Measurements from ENCODE around the gene NFKBIE.

GRCh38 chr6:44262467-44263353 is 2.6 kb downstream of the NFKBIE start:
- TF ChIP-seq ARNTL (CRISPR knock-in tag; IDR thresholded peaks at IDR 0.05; ENCODE audit: borderline replicate concordance, low read depth) (no peak), ZFP3 (CRISPR knock-in tag; IDR thresholded peaks at IDR 0.05) (no peak), SNAI2 (CRISPR knock-in tag; IDR thresholded peaks at IDR 0.05) (no peak), TSHZ2 (CRISPR knock-in tag; IDR thresholded peaks at IDR 0.05) (no peak), PATZ1 (CRISPR knock-in tag; IDR thresholded peaks at IDR 0.05; ENCODE audit: borderline replicate concordance) (no peak), GLIS3 (CRISPR knock-in tag; IDR thresholded peaks at IDR 0.05) (no peak), ZFP30 (CRISPR knock-in tag; IDR thresholded peaks at IDR 0.05) (no peak), ESRRG (CRISPR knock-in tag; IDR thresholded peaks at IDR 0.05) (no peak), ZNF8 (CRISPR knock-in tag; IDR thresholded peaks at IDR 0.05) (no peak)

Data from SK-N-SH treated with all-trans-retinoic acid at 6 μM for 48 hours (cell line).